ENCODE results near the gene CDH18. TPM values are rescaled to one million over a fixed set of nuclear protein-coding genes. Genes with fewer than 3 reads are reported as not detected.

CDH18 gene
- total RNA-seq, 4 donors from 2014 or later: 2.1 TPM; not detected in 3

DNA sequence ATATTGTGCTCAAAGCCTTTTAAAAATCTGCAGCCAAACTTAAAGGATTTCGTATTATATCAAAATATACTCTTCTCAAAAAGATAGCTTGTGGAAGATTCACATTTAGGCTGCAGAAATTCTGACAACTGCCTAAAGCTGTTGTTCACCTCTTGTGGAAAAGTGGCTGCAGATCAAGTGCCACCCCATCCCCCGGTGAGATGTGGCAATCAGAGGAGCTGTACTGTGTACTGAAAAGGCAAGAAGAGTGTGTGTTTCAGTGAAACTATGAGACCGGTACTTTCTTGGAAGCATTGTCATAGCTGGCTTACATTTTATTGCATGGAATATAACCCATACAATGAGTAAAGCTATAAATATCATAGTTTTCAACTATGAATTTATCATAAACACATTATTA, 64.3 kb downstream of the CDH18 start:
- H3K4me3 ChIP-seq: no peak overlapping the region
- no peaks in the 10 kb centered on the region for H3K9me3 ChIP-seq
- H3K36me3 ChIP-seq: no peaks in the 10 kb centered on the region
- no peaks in the 10 kb centered on the region for H3K4me1 ChIP-seq
- intact Hi-C loops (cut with DNase I; ENCODE audit: low total_unique reads): no loop called here
- H3K27ac ChIP-seq: no peak overlapping the region
- DNase-seq: no peak
- TF ChIP-seq POLR2A (IDR thresholded peaks at IDR 0.05): no peak
- TF ChIP-seq, protein P1, sequence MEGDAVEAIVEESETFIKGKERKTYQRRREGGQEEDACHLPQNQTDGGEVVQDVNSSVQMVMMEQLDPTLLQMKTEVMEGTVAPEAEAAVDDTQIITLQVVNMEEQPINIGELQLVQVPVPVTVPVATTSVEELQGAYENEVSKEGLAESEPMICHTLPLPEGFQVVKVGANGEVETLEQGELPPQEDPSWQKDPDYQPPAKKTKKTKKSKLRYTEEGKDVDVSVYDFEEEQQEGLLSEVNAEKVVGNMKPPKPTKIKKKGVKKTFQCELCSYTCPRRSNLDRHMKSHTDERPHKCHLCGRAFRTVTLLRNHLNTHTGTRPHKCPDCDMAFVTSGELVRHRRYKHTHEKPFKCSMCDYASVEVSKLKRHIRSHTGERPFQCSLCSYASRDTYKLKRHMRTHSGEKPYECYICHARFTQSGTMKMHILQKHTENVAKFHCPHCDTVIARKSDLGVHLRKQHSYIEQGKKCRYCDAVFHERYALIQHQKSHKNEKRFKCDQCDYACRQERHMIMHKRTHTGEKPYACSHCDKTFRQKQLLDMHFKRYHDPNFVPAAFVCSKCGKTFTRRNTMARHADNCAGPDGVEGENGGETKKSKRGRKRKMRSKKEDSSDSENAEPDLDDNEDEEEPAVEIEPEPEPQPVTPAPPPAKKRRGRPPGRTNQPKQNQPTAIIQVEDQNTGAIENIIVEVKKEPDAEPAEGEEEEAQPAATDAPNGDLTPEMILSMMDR (IDR thresholded peaks at IDR 0.05): no peak
- no peaks in the 10 kb centered on the region for H3K27me3 ChIP-seq

DNA sequence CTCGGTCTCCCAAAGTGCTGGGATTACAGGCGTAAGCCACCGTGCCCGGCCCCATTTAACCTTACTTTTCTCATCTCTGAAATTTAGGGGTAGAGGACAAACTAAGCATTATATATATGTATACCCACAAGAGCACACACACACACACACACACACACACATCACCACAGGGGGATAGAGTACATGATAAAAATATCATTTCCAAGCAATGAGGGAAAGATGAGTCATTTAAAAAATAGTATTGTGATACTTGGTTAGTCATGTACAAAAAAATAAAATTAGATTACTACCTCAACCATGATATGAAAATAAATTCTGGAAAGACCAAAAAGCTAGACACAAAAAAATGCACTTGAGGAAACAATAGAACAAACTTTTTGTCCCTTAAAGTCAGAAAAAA, 67.2 kb downstream of the CDH18 start:
- Histone ChIP-seq H3K36me3 (no peaks in the 10 kb centered on the region), H3K4me1 (no peaks in the 10 kb centered on the region), H3K9me3 (no peaks in the 10 kb centered on the region), H3K27me3 (no peaks in the 10 kb centered on the region), H3K27ac (no peak overlapping the region), H3K4me3 (no peak overlapping the region)
- no peak for DNase-seq
- TF ChIP-seq, protein P1 (IDR thresholded peaks at IDR 0.05): no peak
- TF ChIP-seq POLR2A (IDR thresholded peaks at IDR 0.05): no peak
- intact Hi-C loops (cut with DNase I; ENCODE audit: low total_unique reads): no loop called here

DNA sequence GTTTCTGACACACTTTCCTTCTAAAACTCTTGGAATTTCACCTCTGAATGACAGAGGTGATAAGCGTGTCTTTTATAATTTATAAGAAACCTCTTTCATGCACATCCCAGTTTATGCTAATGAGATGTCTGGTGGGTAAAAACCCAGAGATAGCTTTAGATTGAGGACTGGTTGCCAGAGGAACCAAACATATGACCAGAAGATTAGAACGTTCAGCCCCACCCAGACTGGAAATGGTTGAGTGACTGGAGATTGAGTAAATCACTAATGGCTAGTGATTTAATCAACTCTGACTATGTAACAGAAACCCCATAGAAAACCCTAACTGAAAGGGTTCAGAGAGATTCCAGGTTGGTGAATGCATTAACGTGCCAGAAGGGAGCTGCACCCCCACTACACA, 69.2 kb downstream of the CDH18 start:
- H3K4me1 ChIP-seq: no peaks in the 10 kb centered on the region
- no peaks in the 10 kb centered on the region for H3K36me3 ChIP-seq
- no peak overlapping the region for H3K27ac ChIP-seq
- DNase-seq: no peak
- TF ChIP-seq, protein P1 (IDR thresholded peaks at IDR 0.05): no peak
- TF ChIP-seq POLR2A (IDR thresholded peaks at IDR 0.05): no peak
- intact Hi-C loops (cut with DNase I; ENCODE audit: low total_unique reads): no loop called here
- no peak overlapping the region for H3K4me3 ChIP-seq
- H3K9me3 ChIP-seq: no peaks in the 10 kb centered on the region
- H3K27me3 ChIP-seq: no peaks in the 10 kb centered on the region

DNA sequence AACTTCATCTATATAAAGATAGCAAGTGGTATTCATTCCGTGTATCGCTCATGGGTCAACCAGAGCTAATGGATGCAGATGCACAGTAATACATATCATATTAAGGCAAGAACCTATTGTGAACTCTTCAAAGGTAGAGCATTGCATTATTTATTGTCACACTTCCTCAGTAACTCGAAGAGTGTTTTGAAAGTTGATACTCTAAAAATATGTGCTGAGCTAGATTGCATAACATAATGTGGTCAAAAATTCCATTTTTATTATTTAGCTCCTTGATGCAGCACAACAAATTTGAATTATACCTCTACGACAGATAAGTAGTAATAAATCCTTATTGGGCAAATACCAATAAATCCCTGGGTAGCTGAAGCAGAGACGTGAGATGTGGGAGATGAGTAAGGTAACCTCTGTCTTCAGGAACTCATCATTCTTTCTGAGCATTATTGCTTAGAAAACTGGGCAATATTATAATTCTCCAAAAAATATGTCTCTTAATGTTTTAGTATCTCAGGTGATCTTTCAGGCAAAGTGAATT, 70.3 kb downstream of the CDH18 start:
- intact Hi-C loops (cut with DNase I; ENCODE audit: low total_unique reads): no loop called here
- Histone ChIP-seq H3K27ac (no peak overlapping the region), H3K36me3 (no peaks in the 10 kb centered on the region), H3K4me1 (no peaks in the 10 kb centered on the region), H3K4me3 (no peak overlapping the region), H3K9me3 (no peaks in the 10 kb centered on the region), H3K27me3 (no peaks in the 10 kb centered on the region)
- TF ChIP-seq POLR2A (IDR thresholded peaks at IDR 0.05): no peak
- TF ChIP-seq, protein P1 (IDR thresholded peaks at IDR 0.05): no peak
- DNase-seq: no peak

DNA sequence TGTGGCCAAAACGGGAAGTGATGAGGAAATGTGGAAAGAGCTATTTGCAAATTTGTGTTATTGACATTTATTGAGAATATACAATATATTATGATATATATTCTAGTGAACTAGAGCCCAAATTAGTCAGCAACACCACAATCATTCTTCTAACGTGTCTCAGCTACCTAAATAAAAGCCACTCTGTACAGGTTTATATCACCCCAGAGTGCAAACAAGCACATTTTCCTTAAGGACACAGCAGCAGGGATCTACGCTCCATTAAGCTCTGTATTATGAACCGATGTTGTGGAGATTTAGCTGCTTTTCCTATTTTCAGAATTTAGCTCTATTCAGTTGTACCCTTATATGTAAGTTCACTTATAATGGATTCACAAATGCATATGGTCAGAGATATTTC, 77.9 kb downstream of the CDH18 start:
- no peaks in the 10 kb centered on the region for H3K36me3 ChIP-seq
- intact Hi-C loops (cut with DNase I; ENCODE audit: low total_unique reads): no loop called here
- no peaks in the 10 kb centered on the region for H3K4me1 ChIP-seq
- TF ChIP-seq POLR2A (IDR thresholded peaks at IDR 0.05): no peak
- DNase-seq: no peak
- H3K9me3 ChIP-seq: no peaks in the 10 kb centered on the region
- H3K4me3 ChIP-seq: no peak overlapping the region
- no peak overlapping the region for H3K27ac ChIP-seq
- no peaks in the 10 kb centered on the region for H3K27me3 ChIP-seq

DNA sequence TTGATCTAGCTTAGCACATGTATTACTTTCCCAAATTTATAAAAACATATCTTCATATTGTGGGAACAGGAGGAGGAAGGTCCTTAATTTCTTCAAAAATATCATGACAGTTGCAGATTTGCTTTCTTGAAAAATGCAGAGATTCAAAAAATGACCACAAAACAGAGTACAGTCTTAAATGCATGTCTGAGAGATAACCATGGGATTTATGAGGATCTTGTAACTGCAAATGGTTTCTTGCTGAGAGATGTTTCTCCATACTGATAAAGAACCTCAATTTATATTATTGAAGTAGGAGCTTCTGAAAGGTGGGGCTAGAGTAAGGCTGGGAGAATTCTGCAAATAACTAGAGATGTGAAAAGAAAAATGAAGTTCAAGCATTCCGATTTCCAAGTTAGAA, 83.2 kb downstream of the CDH18 start:
- intact Hi-C loops (cut with DNase I; ENCODE audit: low total_unique reads): no loop called here
- no peak for TF ChIP-seq POLR2A (IDR thresholded peaks at IDR 0.05)
- TF ChIP-seq, protein P1 (IDR thresholded peaks at IDR 0.05): no peak
- no peaks in the 10 kb centered on the region for H3K4me1 ChIP-seq
- no peak overlapping the region for H3K27ac ChIP-seq
- no peak overlapping the region for H3K4me3 ChIP-seq
- DNase-seq: no peak
- no peaks in the 10 kb centered on the region for H3K27me3 ChIP-seq
- H3K36me3 ChIP-seq: no peaks in the 10 kb centered on the region
- H3K9me3 ChIP-seq: no peaks in the 10 kb centered on the region

Data from uterus (tissue), 4 donors.